ENCODE measurements around the gene TOPBP1.

DNA sequence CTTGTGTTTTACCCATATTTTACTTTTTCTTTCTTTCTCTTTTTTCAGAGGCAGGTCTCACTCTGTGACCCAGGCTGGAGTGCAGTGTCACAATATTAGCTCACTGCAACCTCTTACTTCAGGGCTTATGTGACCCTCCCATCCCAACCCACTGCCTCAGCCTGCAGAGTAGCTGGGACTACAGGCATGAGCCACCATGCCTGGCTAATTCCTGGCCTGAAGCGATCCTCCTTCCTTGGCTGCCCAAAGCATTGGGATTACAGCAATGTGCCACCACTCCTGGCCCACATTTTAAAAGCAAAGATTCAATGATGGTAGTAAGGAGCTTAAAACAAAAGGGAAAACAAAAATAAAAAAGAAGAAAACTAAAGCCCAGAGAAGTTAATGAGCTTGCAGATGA is 99.4 kb downstream of the TOPBP1 start:
- TF ChIP-seq, protein P1, sequence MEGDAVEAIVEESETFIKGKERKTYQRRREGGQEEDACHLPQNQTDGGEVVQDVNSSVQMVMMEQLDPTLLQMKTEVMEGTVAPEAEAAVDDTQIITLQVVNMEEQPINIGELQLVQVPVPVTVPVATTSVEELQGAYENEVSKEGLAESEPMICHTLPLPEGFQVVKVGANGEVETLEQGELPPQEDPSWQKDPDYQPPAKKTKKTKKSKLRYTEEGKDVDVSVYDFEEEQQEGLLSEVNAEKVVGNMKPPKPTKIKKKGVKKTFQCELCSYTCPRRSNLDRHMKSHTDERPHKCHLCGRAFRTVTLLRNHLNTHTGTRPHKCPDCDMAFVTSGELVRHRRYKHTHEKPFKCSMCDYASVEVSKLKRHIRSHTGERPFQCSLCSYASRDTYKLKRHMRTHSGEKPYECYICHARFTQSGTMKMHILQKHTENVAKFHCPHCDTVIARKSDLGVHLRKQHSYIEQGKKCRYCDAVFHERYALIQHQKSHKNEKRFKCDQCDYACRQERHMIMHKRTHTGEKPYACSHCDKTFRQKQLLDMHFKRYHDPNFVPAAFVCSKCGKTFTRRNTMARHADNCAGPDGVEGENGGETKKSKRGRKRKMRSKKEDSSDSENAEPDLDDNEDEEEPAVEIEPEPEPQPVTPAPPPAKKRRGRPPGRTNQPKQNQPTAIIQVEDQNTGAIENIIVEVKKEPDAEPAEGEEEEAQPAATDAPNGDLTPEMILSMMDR (IDR thresholded peaks at IDR 0.05) = no peak
- TF ChIP-seq POLR2A (IDR thresholded peaks at IDR 0.05) = no peak

All from lower leg skin (tissue), 3 donors.